Measurements from ENCODE around the gene CCNE1. TPM values are rescaled to one million over a fixed set of nuclear protein-coding genes. Genes with fewer than 3 reads are reported as not detected.

CCNE1 gene
- total RNA-seq, 1 donor from 2014 or later = 13.5 TPM

- H3K4me3 Mint-ChIP-seq = peak overlapping the region; percentile 85
- peaks cover 23% of the 10 kb centered on the region for H3K4me1 Mint-ChIP-seq (ENCODE audit: unreplicated experiment)
- TF ChIP-seq CTCF (conservative IDR thresholded peaks at IDR 0.05) = no peak
- H3K27me3 Mint-ChIP-seq = peaks cover 26% of the 10 kb centered on the region
- no peak for DNase-seq (ENCODE audit: extremely low spot score, unreplicated experiment)
- no peaks in the 10 kb centered on the region for H3K36me3 Mint-ChIP-seq
- peak overlapping the region; percentile 69 for H3K27ac Mint-ChIP-seq
- no peaks in the 10 kb centered on the region for H3K9me3 Mint-ChIP-seq
Measured at GRCh38 chr19:29843180-29844051, 31.6 kb downstream of the CCNE1 start.

- Mint-ChIP-seq H3K36me3 (no peaks in the 10 kb centered on the region), H3K27ac (peak overlapping the region; percentile 97), H3K27me3 (peaks cover 23% of the 10 kb centered on the region), H3K4me3 (peak overlapping the region; percentile 94), H3K4me1 (ENCODE audit: unreplicated experiment) (peaks cover 23% of the 10 kb centered on the region), H3K9me3 (no peaks in the 10 kb centered on the region)
- TF ChIP-seq CTCF (conservative IDR thresholded peaks at IDR 0.05) = peak; percentile 21
- DNase-seq (ENCODE audit: extremely low spot score, unreplicated experiment) = peak; percentile 96
Measured at GRCh38 chr19:29844891-29845573, 33.2 kb downstream of the CCNE1 start.

GRCh38 chr19:29845574-29846176, 33.9 kb downstream of the CCNE1 start:
- Mint-ChIP-seq H3K4me3 (peak overlapping the region; percentile 94), H3K27ac (peak overlapping the region; percentile 97), H3K9me3 (no peaks in the 10 kb centered on the region), H3K27me3 (peaks cover 17% of the 10 kb centered on the region), H3K36me3 (no peaks in the 10 kb centered on the region), H3K4me1 (ENCODE audit: unreplicated experiment) (peaks cover 17% of the 10 kb centered on the region)
- no peak for DNase-seq (ENCODE audit: extremely low spot score, unreplicated experiment)
- no peak for TF ChIP-seq CTCF (conservative IDR thresholded peaks at IDR 0.05)

GRCh38 chr19:29849208-29849607, 37.4 kb downstream of the CCNE1 start:
- no peak overlapping the region for H3K4me3 Mint-ChIP-seq

More at GRCh38 chr19:29849208-29849607, 37.4 kb downstream of the CCNE1 start:
- Mint-ChIP-seq H3K27me3 (peaks cover 10% of the 10 kb centered on the region), H3K27ac (no peak overlapping the region), H3K9me3 (no peaks in the 10 kb centered on the region), H3K4me1 (ENCODE audit: unreplicated experiment) (peaks cover 8% of the 10 kb centered on the region), H3K36me3 (no peaks in the 10 kb centered on the region)
- DNase-seq (ENCODE audit: extremely low spot score, unreplicated experiment) = no peak
- no peak for TF ChIP-seq CTCF (conservative IDR thresholded peaks at IDR 0.05)

Measured in type B pancreatic cell (in vitro differentiated cells).